Osteocyte (in vitro differentiated cells): ENCODE data around the gene ANKRD63. TPM values are rescaled to one million over a fixed set of nuclear protein-coding genes. Genes with fewer than 3 reads are reported as not detected.

Source experiments
- DNase-seq: peaks from one replicate; pipeline ENCODE4 v3.0.0; 2021; ENCODE audit warnings: mixed read lengths; ENCODE audit not compliant: unreplicated experiment; ENCODE audit errors: extremely low spot score
- H3K27ac Mint-ChIP-seq: one replicate; pipeline ENCODE4 v1.8.0; 2021; ENCODE audit warnings: mild to moderate bottlenecking, mixed read lengths; ENCODE audit not compliant: unreplicated experiment
- H3K27me3 Mint-ChIP-seq: one replicate; pipeline ENCODE4 v1.8.0; 2021; ENCODE audit warnings: mixed read lengths; ENCODE audit not compliant: unreplicated experiment
- H3K36me3 Mint-ChIP-seq: one replicate; pipeline ENCODE4 v1.8.0; 2021; ENCODE audit warnings: mixed read lengths; ENCODE audit not compliant: unreplicated experiment
- H3K4me1 Mint-ChIP-seq: one replicate; pipeline ENCODE4 v1.8.0; 2021; ENCODE audit warnings: mixed read lengths; ENCODE audit not compliant: unreplicated experiment
- H3K4me3 Mint-ChIP-seq: one replicate; pipeline ENCODE4 v1.8.0; 2021; ENCODE audit warnings: mild to moderate bottlenecking, moderate library complexity, mixed read lengths; ENCODE audit not compliant: unreplicated experiment
- H3K9me3 Mint-ChIP-seq: one replicate; pipeline ENCODE4 v1.8.0; 2021; ENCODE audit warnings: mixed read lengths; ENCODE audit not compliant: unreplicated experiment
- total RNA-seq: library from RNA; stranded (reverse); gene quantifications from 2 replicates; pipeline ENCODE4 v1.2.1, GENCODE V29; 2021
- TF ChIP-seq, protein P1 (sequence below): fragments of 200-600 bp; sonication (generic); IDR thresholded peaks from 2 replicates; pipeline ENCODE4 v1.5.0; 2021; ENCODE audit warnings: antibody characterized with exemption, mild to moderate bottlenecking, moderate library complexity

Gene ANKRD63
- total RNA-seq, 1 donor from 2014 or later: 0.30 TPM

DNA sequence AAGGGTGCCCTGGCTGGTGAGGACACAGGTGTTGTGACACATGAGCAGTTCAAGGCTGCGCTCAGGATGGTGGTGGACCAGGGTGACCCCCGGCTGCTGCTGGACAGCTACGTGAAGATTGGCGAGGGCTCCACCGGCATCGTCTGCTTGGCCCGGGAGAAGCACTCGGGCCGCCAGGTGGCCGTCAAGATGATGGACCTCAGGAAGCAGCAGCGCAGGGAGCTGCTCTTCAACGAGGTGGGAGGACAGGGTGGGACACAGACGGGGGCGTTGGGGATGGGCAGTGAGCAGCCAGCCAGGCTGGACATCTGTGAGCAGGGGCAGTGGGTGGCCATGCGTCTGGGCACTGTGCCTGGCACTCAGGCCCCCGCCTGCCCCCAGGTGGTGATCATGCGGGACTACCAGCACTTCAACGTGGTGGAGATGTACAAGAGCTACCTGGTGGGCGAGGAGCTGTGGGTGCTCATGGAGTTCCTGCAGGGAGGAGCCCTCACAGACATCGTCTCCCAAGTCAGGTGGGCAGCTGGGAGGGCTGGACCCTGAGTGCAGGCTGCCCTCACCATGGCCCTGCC lies 10.3 kb downstream of the ANKRD63 start:
- H3K9me3 Mint-ChIP-seq: no peaks in the 10 kb centered on the region
- peaks cover 6% of the 10 kb centered on the region for H3K4me1 Mint-ChIP-seq
- H3K4me3 Mint-ChIP-seq: no peak overlapping the region
- TF ChIP-seq, protein P1, sequence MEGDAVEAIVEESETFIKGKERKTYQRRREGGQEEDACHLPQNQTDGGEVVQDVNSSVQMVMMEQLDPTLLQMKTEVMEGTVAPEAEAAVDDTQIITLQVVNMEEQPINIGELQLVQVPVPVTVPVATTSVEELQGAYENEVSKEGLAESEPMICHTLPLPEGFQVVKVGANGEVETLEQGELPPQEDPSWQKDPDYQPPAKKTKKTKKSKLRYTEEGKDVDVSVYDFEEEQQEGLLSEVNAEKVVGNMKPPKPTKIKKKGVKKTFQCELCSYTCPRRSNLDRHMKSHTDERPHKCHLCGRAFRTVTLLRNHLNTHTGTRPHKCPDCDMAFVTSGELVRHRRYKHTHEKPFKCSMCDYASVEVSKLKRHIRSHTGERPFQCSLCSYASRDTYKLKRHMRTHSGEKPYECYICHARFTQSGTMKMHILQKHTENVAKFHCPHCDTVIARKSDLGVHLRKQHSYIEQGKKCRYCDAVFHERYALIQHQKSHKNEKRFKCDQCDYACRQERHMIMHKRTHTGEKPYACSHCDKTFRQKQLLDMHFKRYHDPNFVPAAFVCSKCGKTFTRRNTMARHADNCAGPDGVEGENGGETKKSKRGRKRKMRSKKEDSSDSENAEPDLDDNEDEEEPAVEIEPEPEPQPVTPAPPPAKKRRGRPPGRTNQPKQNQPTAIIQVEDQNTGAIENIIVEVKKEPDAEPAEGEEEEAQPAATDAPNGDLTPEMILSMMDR: no peak
- H3K27ac Mint-ChIP-seq: no peak overlapping the region
- no peaks in the 10 kb centered on the region for H3K36me3 Mint-ChIP-seq
- no peaks in the 10 kb centered on the region for H3K27me3 Mint-ChIP-seq
- DNase-seq: no peak

DNA sequence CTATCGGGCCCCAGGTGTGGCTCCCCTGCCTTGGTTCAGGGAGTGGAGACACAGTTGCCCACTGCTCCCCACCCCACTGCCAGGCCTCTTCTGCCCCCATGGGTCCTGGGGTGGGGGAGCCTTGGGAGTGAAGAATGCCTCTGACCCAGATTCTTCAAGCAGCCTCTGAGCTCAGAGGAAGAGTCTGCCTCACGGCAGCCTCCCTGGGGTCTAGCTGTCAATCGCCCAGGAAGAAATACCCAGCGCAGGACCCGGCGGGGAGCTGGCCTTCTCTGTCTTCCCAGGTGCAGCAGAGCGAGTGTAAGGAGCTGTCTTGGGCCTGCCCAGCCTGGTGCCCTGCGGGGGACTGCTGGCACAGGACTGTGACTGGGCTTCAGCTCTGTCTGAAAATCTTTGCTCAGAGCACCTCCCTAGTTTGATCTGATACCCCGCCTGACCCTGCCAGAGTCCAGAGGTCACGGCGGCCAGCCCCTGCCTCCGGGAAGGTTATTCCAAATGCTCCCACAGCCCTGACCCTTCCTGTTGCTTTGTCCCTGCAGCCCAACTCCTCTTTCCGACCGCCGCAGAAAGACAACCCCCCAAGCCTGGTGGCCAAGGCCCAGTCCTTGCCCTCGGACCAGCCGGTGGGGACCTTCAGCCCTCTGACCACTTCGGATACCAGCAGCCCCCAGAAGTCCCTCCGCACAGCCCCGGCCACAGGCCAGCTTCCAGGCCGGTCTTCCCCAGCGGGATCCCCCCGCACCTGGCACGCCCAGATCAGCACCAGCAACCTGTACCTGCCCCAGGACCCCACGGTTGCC lies 11.0 kb downstream of the ANKRD63 start:
- Mint-ChIP-seq H3K9me3 (no peaks in the 10 kb centered on the region), H3K27me3 (no peaks in the 10 kb centered on the region), H3K27ac (no peak overlapping the region), H3K36me3 (no peaks in the 10 kb centered on the region), H3K4me3 (no peak overlapping the region), H3K4me1 (peaks cover 5% of the 10 kb centered on the region)
- TF ChIP-seq, protein P1: no peak
- DNase-seq: no peak

DNA sequence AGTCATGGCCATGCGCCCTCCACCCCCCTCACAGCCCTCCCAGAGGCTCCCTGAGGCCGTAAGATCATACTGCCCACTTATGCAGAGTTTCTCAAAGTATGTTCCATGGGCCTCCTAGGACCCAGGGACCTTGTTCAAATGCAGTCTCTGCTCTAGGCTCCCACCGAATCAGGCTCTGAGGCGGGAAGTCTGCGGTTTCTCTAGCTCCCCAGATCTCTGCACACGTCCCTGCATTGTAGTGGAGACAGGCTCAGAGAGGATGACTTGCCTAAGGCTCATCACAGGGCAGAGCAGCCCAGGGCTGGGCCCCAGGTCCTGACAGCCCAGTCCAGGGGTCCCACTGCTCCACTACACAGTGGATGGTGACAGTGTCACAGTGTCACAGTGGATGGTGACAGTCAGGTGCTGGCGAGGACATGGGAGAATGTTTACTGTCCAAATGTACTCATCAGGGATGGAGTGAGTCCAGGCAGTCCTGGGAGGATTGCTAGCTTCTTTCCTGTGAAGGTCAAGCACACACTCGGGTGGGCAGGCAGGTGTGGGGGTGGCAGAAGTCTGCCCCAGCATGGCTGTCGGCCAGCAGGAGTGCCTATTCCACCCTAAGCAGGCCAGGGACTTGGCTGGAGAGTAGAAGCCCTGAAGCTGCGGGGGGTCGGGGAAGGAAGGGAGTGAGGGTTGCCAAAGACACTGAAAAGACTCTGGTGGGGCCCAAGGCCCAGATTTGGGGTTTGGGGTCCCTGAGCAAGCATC lies 12.4 kb downstream of the ANKRD63 start:
- DNase-seq: no peak
- no peaks in the 10 kb centered on the region for H3K27me3 Mint-ChIP-seq
- peaks cover 10% of the 10 kb centered on the region for H3K4me1 Mint-ChIP-seq
- H3K9me3 Mint-ChIP-seq: no peaks in the 10 kb centered on the region
- TF ChIP-seq, protein P1: no peak
- no peak overlapping the region for H3K4me3 Mint-ChIP-seq
- H3K27ac Mint-ChIP-seq: no peak overlapping the region
- H3K36me3 Mint-ChIP-seq: no peaks in the 10 kb centered on the region

DNA sequence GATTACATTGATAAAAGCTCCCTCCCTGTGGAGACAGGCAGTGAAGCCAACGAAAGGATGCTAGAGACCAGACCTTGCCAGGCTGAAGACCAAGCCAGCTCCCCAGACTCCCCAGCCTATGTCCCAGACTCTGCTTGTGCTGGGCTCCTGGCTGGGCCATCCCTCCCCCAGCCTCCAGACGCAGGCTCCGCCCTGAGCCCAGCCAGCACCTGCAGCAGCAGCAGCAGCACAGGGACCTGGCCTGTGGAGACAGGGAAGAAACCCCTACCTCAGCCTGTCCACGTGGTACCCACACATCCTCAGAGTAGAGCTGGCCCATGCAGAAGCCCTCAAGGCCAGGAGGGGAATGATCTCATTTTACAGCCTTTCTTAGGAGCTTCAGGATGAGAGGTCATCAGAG lies 13.3 kb downstream of the ANKRD63 start:
- H3K27ac Mint-ChIP-seq: no peak overlapping the region
- TF ChIP-seq, protein P1: no peak
- H3K27me3 Mint-ChIP-seq: no peaks in the 10 kb centered on the region
- no peaks in the 10 kb centered on the region for H3K36me3 Mint-ChIP-seq
- H3K4me1 Mint-ChIP-seq: peaks cover 8% of the 10 kb centered on the region
- no peak overlapping the region for H3K4me3 Mint-ChIP-seq
- no peak for DNase-seq
- H3K9me3 Mint-ChIP-seq: no peaks in the 10 kb centered on the region

DNA sequence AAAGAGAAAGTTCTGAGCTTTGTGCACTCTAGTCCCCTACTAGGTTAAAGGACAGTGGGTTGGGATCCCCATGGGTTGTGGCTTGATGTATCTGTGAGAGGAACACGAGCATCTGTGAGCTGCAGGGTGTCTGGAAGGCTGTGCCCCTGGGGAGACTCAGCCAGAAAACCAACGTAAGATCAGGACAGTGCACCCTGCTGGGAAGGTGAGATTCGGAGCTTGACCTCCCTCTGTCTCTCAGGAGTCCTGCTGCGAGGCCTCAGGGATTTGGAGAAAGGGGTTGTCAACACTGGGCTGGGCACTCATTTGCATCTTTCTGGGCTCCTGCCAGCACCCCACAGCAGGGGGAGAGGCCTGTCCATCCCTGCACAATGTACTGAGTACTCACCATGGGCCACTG lies 15.2 kb downstream of the ANKRD63 start:
- TF ChIP-seq, protein P1: no peak
- peaks cover 18% of the 10 kb centered on the region for H3K4me1 Mint-ChIP-seq
- DNase-seq: no peak
- H3K9me3 Mint-ChIP-seq: no peaks in the 10 kb centered on the region
- no peak overlapping the region for H3K27ac Mint-ChIP-seq
- H3K36me3 Mint-ChIP-seq: no peaks in the 10 kb centered on the region
- no peak overlapping the region for H3K4me3 Mint-ChIP-seq
- H3K27me3 Mint-ChIP-seq: no peaks in the 10 kb centered on the region
